B cell (primary cell): ENCODE measurements around the gene CETP. TPM values are rescaled to one million over a fixed set of nuclear protein-coding genes. Genes with fewer than 3 reads are reported as not detected.

Experiments used
- ATAC-seq: fragments of 200-7000 bp; cut with Tn5 transposase; one replicate; pipeline ENCODE4 v1.10.0; 2021; ENCODE audit warnings: low read depth, mild to moderate bottlenecking, moderate number of reproducible peaks, moderate library complexity
- CTCF ChIA-PET: fragments of 350-600 bp; sonication (Branson Sonifier 250); formaldehyde crosslinking; loops from one replicate; lab custom pipeline; 2021; ENCODE audit warnings: antibody characterized with exemption, inconsistent platforms; lab: Charles Lee
- POLR2A ChIA-PET: fragments of 350-600 bp; sonication (Branson Sonifier 250); formaldehyde crosslinking; loops from one replicate; lab custom pipeline; 2021; ENCODE audit warnings: antibody characterized with exemption; lab: Charles Lee
- DNase-seq: peaks from one replicate; pipeline ENCODE4 v3.0.0; 2013
- H2AFZ ChIP-seq: 2 replicates; pipeline ENCODE4 v1.6.1; 2012; ENCODE audit warnings: mild to moderate bottlenecking, low read depth, low read length; ENCODE audit not compliant: insufficient read depth, poor library complexity, severe bottlenecking
- H3K27ac ChIP-seq, 2 donors: 1 replicate in 1 of 2; 2 replicates in 1 of 2; pipeline ENCODE4 v1.5.1; 2012 to 2013; ENCODE audit warnings: low read length in 2 of 2, mild to moderate bottlenecking in 2 of 2, moderate library complexity in 1 of 2
- H3K27me3 ChIP-seq, 4 experiments: fragments of 200-600 bp in 1 of 4; sonication (generic) in 1 of 4; replicated peaks in 1 of 4; 1 replicate in 2 of 4; 2 replicates in 2 of 4; pipeline versions ENCODE4 v1.6.1 to v1.7.0; 2013 to 2016; ENCODE audit warnings: low read length in 3 of 4, mild to moderate bottlenecking in 2 of 4, mixed read lengths in 1 of 4, moderate library complexity in 1 of 4; ENCODE audit not compliant: insufficient read depth in 4 of 4, control insufficient read depth in 3 of 4; ENCODE audit errors: control extremely low read depth in 1 of 4
- H3K36me3 ChIP-seq, 2 experiments: replicated peaks in 1 of 2; 1 replicate in 1 of 2; 2 replicates in 1 of 2; pipeline versions ENCODE4 v1.6.1 to v1.7.1; 2013; ENCODE audit warnings: low read length in 1 of 2; ENCODE audit not compliant: insufficient read depth in 2 of 2, control insufficient read depth in 1 of 2; ENCODE audit errors: control extremely low read depth in 1 of 2, extremely low read depth in 1 of 2
- H3K4me1 ChIP-seq, 2 donors: fragments of 200-600 bp in 1 of 2; sonication (generic) in 1 of 2; 1 replicate in 1 of 2; 2 replicates in 1 of 2; pipeline versions ENCODE4 v1.5.1 to v1.6.1; 2013 to 2017; ENCODE audit warnings: low read length in 2 of 2; ENCODE audit not compliant: control insufficient read depth in 2 of 2, insufficient read depth in 2 of 2
- H3K4me2 ChIP-seq: replicated peaks from 2 replicates; pipeline ENCODE3; 2012; ENCODE audit warnings: mild to moderate bottlenecking, low read depth, low read length; ENCODE audit not compliant: poor library complexity, severe bottlenecking
- H3K4me3 ChIP-seq, 5 experiments: fragments of 200-600 bp in 1 of 5; sonication (generic) in 1 of 5; 1 replicate in 3 of 5; 2 replicates in 2 of 5; pipeline versions ENCODE4 v1.5.1 to v1.7.0; 2011 to 2016; ENCODE audit warnings: low read length in 4 of 5, mild to moderate bottlenecking in 4 of 5, low read depth in 2 of 5, control low read depth in 1 of 5, moderate library complexity in 1 of 5; ENCODE audit not compliant: insufficient read depth in 1 of 5; ENCODE audit errors: control extremely low read depth in 1 of 5, extremely low read depth in 1 of 5
- H3K79me2 ChIP-seq: fragments of 200-600 bp; sonication (generic); one replicate; pipeline ENCODE4 v1.6.0; 2016; ENCODE audit warnings: low read length; ENCODE audit not compliant: control insufficient read depth, insufficient read depth
- H3K9ac ChIP-seq: fragments of 200-600 bp; sonication (generic); 2 replicates; pipeline ENCODE4 v1.6.1; 2017; ENCODE audit warnings: mild to moderate bottlenecking, low read length, moderate library complexity
- H3K9me3 ChIP-seq, 3 donors: one replicate each; pipeline versions ENCODE4 v1.6.1 to v1.7.1; 2013; ENCODE audit warnings: low read length in 2 of 3; ENCODE audit not compliant: control insufficient read depth in 2 of 3, insufficient read depth in 1 of 3; ENCODE audit errors: control extremely low read depth in 1 of 3
- H4K20me1 ChIP-seq: 2 replicates; pipeline ENCODE4 v1.6.0; 2012; ENCODE audit warnings: mild to moderate bottlenecking, low read length; ENCODE audit not compliant: insufficient read depth, control insufficient read depth, poor library complexity, severe bottlenecking
- H3K27ac Mint-ChIP-seq: one replicate; pipeline ENCODE4 v1.8.0; 2021; ENCODE audit warnings: mixed read lengths
- H3K27me3 Mint-ChIP-seq: one replicate; pipeline ENCODE4 v1.8.0; 2021; ENCODE audit warnings: mixed read lengths
- H3K4me1 Mint-ChIP-seq: one replicate; pipeline ENCODE4 v1.8.0; 2021; ENCODE audit warnings: mixed read lengths
- H3K4me3 Mint-ChIP-seq: one replicate; pipeline ENCODE4 v1.8.0; 2021; ENCODE audit warnings: mixed read lengths
- H3K9me3 Mint-ChIP-seq: one replicate; pipeline ENCODE4 v1.8.0; 2022; ENCODE audit warnings: mixed read lengths; ENCODE audit not compliant: insufficient read depth
- EZH2 ChIP-seq: IDR thresholded peaks from 2 replicates; pipeline ENCODE4 v1.6.1; 2012; ENCODE audit warnings: borderline replicate concordance, low read depth, mild to moderate bottlenecking, moderate library complexity, low read length; ENCODE audit not compliant: insufficient read depth, poor library complexity, severe bottlenecking
- WGBS: methylation state at CpG from one replicate; pipeline ENCODE4 v1.1.5; 2013; ENCODE audit warnings: missing lambda C conversion rate; ENCODE audit not compliant: insufficient coverage; 5-methylcytosine and 5-hydroxymethylcytosine counted together
- intact Hi-C: fragments of 100-400 bp; cut with micrococcal nuclease; formaldehyde crosslinking; loops from one replicate; pipeline ENCODE4 v1.10.0; 2022
- polyA plus RNA-seq: library from polyadenylated mRNA; depleted of rRNA; stranded (reverse); fragments of >200 nt; gene quantifications from 2 replicates; pipeline ENCODE4 v1.2.3, GENCODE V29; 2012
- total RNA-seq, 2 donors: library from RNA; stranded (reverse); fragments of 120-200 nt in 1 of 2; gene quantifications; 1 replicate in 1 of 2; 2 replicates in 1 of 2; pipeline versions ENCODE4 v1.2.3 to v1.2.4, GENCODE V29; 2013 to 2022
- TF ChIP-seq, protein P1 (sequence below): fragments of 200-600 bp; IDR thresholded peaks from one replicate; pipeline ENCODE4 v1.8.0; 2022; ENCODE audit warnings: antibody characterized with exemption, mild to moderate bottlenecking

CETP gene
- total and polyA plus RNA-seq, 2 donors (not counting 1 experiment from before 2014, with no cell fraction given): 0.18 to 1.3 TPM

GRCh38 chr16:56975714-56976113 is 14.0 kb downstream of the CETP start:
- CTCF ChIA-PET: interaction anchor here (1.2 to 5.3 kb wide), 2 partner anchors 9 to 14 kb away, joined by 3 to 44 read pairs; partner anchors contain the start of gene NLRC5
- H3K27ac Mint-ChIP-seq: peak overlapping the region; percentile 74
- H3K4me3 Mint-ChIP-seq: peak overlapping the region; percentile 5
- Histone ChIP-seq H3K9ac (no peak overlapping the region), H3K36me3 (no peaks in the 10 kb centered on the region), H3K27me3 (no peaks in the 10 kb centered on the region), H3K79me2 (no peaks in the 10 kb centered on the region), H3K4me3 (no peak overlapping the region), H3K9me3 (no peaks in the 10 kb centered on the region), H4K20me1 (no peaks in the 10 kb centered on the region), H3K4me1 (peaks cover 59 to 79% of the 10 kb centered on the region in 2 donors), H3K4me2 (no peak overlapping the region), H2AFZ (no peak overlapping the region), H3K27ac (no peak overlapping the region)
- H3K4me1 Mint-ChIP-seq: peaks cover 77% of the 10 kb centered on the region
- no peak for TF ChIP-seq EZH2
- TF ChIP-seq, protein P1, sequence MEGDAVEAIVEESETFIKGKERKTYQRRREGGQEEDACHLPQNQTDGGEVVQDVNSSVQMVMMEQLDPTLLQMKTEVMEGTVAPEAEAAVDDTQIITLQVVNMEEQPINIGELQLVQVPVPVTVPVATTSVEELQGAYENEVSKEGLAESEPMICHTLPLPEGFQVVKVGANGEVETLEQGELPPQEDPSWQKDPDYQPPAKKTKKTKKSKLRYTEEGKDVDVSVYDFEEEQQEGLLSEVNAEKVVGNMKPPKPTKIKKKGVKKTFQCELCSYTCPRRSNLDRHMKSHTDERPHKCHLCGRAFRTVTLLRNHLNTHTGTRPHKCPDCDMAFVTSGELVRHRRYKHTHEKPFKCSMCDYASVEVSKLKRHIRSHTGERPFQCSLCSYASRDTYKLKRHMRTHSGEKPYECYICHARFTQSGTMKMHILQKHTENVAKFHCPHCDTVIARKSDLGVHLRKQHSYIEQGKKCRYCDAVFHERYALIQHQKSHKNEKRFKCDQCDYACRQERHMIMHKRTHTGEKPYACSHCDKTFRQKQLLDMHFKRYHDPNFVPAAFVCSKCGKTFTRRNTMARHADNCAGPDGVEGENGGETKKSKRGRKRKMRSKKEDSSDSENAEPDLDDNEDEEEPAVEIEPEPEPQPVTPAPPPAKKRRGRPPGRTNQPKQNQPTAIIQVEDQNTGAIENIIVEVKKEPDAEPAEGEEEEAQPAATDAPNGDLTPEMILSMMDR: no peak
- H3K9me3 Mint-ChIP-seq: no peaks in the 10 kb centered on the region
- 57% methylated on average over 10 of the region's 10 CpGs for WGBS
- no peaks in the 10 kb centered on the region for H3K27me3 Mint-ChIP-seq
- POLR2A ChIA-PET: interaction anchor here (0.7 to 3.3 kb wide), 3 partner anchors 11 to 70 kb away, joined by 3 to 13 read pairs (median 5); partner anchors contain the start of gene NLRC5
- intact Hi-C loops: loop anchor here (2.0 kb wide), 1 partner anchor 39 kb away; no protein-coding TSS in a partner anchor
- no peak for ATAC-seq
- no peak for DNase-seq

GRCh38 chr16:56977216-56977615 is 15.5 kb downstream of the CETP start:
- H3K4me2 ChIP-seq: no peak overlapping the region
- peaks cover 59 to 79% of the 10 kb centered on the region in 2 donors for H3K4me1 ChIP-seq
- H3K4me3 Mint-ChIP-seq: no peak overlapping the region
- no peaks in the 10 kb centered on the region for H3K79me2 ChIP-seq
- no peak overlapping the region for H3K4me3 ChIP-seq
- H3K9me3 Mint-ChIP-seq: no peaks in the 10 kb centered on the region
- H3K27me3 Mint-ChIP-seq: no peaks in the 10 kb centered on the region
- no peaks in the 10 kb centered on the region for H4K20me1 ChIP-seq
- ATAC-seq (no peak), DNase-seq (no peak)
- H3K9ac ChIP-seq: no peak overlapping the region
- intact Hi-C loops: no loop called here
- H3K9me3 ChIP-seq: no peaks in the 10 kb centered on the region
- POLR2A ChIA-PET: interaction anchor here (1.1 to 1.4 kb wide), 2 partner anchors 29 to 64 kb away, joined by 3 to 5 read pairs; no protein-coding TSS in a partner anchor
- no peak overlapping the region for H2AFZ ChIP-seq
- no peaks in the 10 kb centered on the region for H3K27me3 ChIP-seq
- CTCF ChIA-PET: interaction anchor here (1.1 to 5.3 kb wide), 4 partner anchors 11 to 69 kb away, joined by 3 to 44 read pairs (median 4); partner anchors contain the start of gene NLRC5
- peaks cover 78% of the 10 kb centered on the region for H3K4me1 Mint-ChIP-seq
- H3K36me3 ChIP-seq: no peaks in the 10 kb centered on the region
- WGBS: 94% methylated on average over 6 of the region's 6 CpGs
- no peak overlapping the region for H3K27ac ChIP-seq
- H3K27ac Mint-ChIP-seq: no peak overlapping the region
- TF ChIP-seq EZH2: no peak
- TF ChIP-seq, protein P1: no peak
